K562 (cell line): ENCODE data around the gene PRIM1. TPM values are rescaled to one million over a fixed set of nuclear protein-coding genes. Genes with fewer than 3 reads are reported as not detected.

Experiments used
- ARID2 ChIP-seq: fragments of 450-650 bp; IDR thresholded peaks from 2 replicates; pipeline ENCODE4 v1.6.1; 2017; ENCODE audit warnings: antibody characterized with exemption, mild to moderate bottlenecking
- CBX5 ChIP-seq: IDR thresholded peaks from 2 replicates; pipeline ENCODE4 v1.6.1; 2014; ENCODE audit warnings: low read depth, borderline replicate concordance
- CREB5 ChIP-seq: fragments of 250-450 bp; sonication (Bioruptor Pico); IDR thresholded peaks from 2 replicates; pipeline ENCODE4 v1.5.0; 2020; ENCODE audit warnings: mild to moderate bottlenecking
- FOXJ3 ChIP-seq: sonication (generic); formaldehyde crosslinking; IDR thresholded peaks from 2 replicates; pipeline ENCODE4 v1.4.0; 2020; ENCODE audit warnings: mild to moderate bottlenecking, missing genetic modification reagents
- HMBOX1 ChIP-seq: sonication (generic); IDR thresholded peaks from 2 replicates; pipeline ENCODE4 v1.6.1; 2016
- LCOR ChIP-seq: sonication (generic); formaldehyde crosslinking; IDR thresholded peaks from 2 replicates; pipeline ENCODE4 v1.8.0; 2022; ENCODE audit warnings: mild to moderate bottlenecking, missing genetic modification reagents
- SRSF9 ChIP-seq: fragments of 200-400 bp; formaldehyde crosslinking; IDR thresholded peaks from 2 replicates; pipeline ENCODE4 v1.6.1; 2017; ENCODE audit warnings: low read depth, low read length, borderline replicate concordance
- ZFP91 ChIP-seq: sonication (generic); formaldehyde crosslinking; IDR thresholded peaks from 2 replicates; pipeline ENCODE4 v1.8.0; 2022; ENCODE audit warnings: mild to moderate bottlenecking, missing genetic modification reagents
- ZNF143 ChIP-seq: sonication (generic); formaldehyde crosslinking; IDR thresholded peaks from 2 replicates; pipeline ENCODE4 v1.9.0; 2022; ENCODE audit warnings: mild to moderate bottlenecking, missing genetic modification reagents
- ZNF347 ChIP-seq: fragments of 450-650 bp; formaldehyde crosslinking; IDR thresholded peaks from 2 replicates; pipeline ENCODE4 v1.4.0; 2020; ENCODE audit warnings: low read depth, mild to moderate bottlenecking, moderate library complexity
- ZNF79 ChIP-seq: fragments of 250-450 bp; sonication (Bioruptor Pico); IDR thresholded peaks from 2 replicates; pipeline ENCODE4 v1.4.0; 2020; ENCODE audit warnings: low read depth, mild to moderate bottlenecking, moderate library complexity
- polyA plus RNA-seq, 8 experiments: library from polyadenylated mRNA; depleted of rRNA in 4 of 8; stranded (reverse) in 5 of 8; unstranded in 3 of 8; fragments of >200 nt; fragmentation: Nextera tagmentation in 2 of 8; fragmentation: Illumina TruSeq in 1 of 8; extraction: Ambion mirVana in 2 of 8; extraction: Trizol in 1 of 8; gene quantifications; 2 replicates each; pipeline versions ENCODE4 v1.2.1 to v1.2.3, GENCODE V29; 2011 to 2014; ENCODE audit warnings: inconsistent platforms in 1 of 8, missing spikeins in 1 of 8
- total RNA-seq, 7 experiments: library from RNA; depleted of rRNA in 6 of 7; stranded (reverse); fragments of >200 nt in 6 of 7; fragmentation: Illumina TruSeq in 2 of 7; extraction: Trizol in 2 of 7; gene quantifications; 2 replicates each; pipeline versions ENCODE4 v1.2.1 to v1.2.3, GENCODE V29; 2011 to 2021; ENCODE audit warnings: low replicate concordance in 1 of 7
- TF ChIP-seq, protein P1 (sequence below): fragments of 150-350 bp; IDR thresholded peaks from 2 replicates; pipeline ENCODE4 v1.6.1; 2014; ENCODE audit warnings: low read depth, mild to moderate bottlenecking, low read length, borderline replicate concordance
- TF ChIP-seq, protein P2 (sequence below): fragments of 250-450 bp; sonication (Bioruptor Pico); IDR thresholded peaks from 2 replicates; pipeline ENCODE4 v1.4.0; 2020

PRIM1 gene
- total and polyA plus RNA-seq, 9 of the 15 experiments (the other 6 are each of a cell fraction or from before 2014, with no cell fraction given), result 67.2 to 179 (median 140) TPM

GRCh38 chr12:56751712-56752598, at the start of gene PRIM1 (continued):
- TF ChIP-seq HMBOX1, result no peak
- TF ChIP-seq, protein P1, sequence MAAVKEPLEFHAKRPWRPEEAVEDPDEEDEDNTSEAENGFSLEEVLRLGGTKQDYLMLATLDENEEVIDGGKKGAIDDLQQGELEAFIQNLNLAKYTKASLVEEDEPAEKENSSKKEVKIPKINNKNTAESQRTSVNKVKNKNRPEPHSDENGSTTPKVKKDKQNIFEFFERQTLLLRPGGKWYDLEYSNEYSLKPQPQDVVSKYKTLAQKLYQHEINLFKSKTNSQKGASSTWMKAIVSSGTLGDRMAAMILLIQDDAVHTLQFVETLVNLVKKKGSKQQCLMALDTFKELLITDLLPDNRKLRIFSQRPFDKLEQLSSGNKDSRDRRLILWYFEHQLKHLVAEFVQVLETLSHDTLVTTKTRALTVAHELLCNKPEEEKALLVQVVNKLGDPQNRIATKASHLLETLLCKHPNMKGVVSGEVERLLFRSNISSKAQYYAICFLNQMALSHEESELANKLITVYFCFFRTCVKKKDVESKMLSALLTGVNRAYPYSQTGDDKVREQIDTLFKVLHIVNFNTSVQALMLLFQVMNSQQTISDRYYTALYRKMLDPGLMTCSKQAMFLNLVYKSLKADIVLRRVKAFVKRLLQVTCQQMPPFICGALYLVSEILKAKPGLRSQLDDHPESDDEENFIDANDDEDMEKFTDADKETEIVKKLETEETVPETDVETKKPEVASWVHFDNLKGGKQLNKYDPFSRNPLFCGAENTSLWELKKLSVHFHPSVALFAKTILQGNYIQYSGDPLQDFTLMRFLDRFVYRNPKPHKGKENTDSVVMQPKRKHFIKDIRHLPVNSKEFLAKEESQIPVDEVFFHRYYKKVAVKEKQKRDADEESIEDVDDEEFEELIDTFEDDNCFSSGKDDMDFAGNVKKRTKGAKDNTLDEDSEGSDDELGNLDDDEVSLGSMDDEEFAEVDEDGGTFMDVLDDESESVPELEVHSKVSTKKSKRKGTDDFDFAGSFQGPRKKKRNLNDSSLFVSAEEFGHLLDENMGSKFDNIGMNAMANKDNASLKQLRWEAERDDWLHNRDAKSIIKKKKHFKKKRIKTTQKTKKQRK, result no peak
- TF ChIP-seq ZNF347 (CRISPR knock-in tag), result no peak
- no peak for TF ChIP-seq FOXJ3 (CRISPR knock-in tag)
- peak; percentile 91 for TF ChIP-seq ZNF143 (CRISPR knock-in tag)
- TF ChIP-seq ZFP91 (CRISPR knock-in tag), result no peak
- TF ChIP-seq, protein P2, sequence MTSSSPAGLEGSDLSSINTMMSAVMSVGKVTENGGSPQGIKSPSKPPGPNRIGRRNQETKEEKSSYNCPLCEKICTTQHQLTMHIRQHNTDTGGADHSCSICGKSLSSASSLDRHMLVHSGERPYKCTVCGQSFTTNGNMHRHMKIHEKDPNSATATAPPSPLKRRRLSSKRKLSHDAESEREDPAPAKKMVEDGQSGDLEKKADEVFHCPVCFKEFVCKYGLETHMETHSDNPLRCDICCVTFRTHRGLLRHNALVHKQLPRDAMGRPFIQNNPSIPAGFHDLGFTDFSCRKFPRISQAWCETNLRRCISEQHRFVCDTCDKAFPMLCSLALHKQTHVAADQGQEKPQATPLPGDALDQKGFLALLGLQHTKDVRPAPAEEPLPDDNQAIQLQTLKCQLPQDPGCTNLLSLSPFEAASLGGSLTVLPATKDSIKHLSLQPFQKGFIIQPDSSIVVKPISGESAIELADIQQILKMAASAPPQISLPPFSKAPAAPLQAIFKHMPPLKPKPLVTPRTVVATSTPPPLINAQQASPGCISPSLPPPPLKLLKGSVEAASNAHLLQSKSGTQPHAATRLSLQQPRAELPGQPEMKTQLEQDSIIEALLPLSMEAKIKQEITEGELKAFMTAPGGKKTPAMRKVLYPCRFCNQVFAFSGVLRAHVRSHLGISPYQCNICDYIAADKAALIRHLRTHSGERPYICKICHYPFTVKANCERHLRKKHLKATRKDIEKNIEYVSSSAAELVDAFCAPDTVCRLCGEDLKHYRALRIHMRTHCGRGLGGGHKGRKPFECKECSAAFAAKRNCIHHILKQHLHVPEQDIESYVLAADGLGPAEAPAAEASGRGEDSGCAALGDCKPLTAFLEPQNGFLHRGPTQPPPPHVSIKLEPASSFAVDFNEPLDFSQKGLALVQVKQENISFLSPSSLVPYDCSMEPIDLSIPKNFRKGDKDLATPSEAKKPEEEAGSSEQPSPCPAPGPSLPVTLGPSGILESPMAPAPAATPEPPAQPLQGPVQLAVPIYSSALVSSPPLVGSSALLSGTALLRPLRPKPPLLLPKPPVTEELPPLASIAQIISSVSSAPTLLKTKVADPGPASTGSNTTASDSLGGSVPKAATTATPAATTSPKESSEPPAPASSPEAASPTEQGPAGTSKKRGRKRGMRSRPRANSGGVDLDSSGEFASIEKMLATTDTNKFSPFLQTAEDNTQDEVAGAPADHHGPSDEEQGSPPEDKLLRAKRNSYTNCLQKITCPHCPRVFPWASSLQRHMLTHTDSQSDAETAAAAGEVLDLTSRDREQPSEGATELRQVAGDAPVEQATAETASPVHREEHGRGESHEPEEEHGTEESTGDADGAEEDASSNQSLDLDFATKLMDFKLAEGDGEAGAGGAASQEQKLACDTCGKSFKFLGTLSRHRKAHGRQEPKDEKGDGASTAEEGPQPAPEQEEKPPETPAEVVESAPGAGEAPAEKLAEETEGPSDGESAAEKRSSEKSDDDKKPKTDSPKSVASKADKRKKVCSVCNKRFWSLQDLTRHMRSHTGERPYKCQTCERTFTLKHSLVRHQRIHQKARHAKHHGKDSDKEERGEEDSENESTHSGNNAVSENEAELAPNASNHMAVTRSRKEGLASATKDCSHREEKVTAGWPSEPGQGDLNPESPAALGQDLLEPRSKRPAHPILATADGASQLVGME (CRISPR knock-in tag), result no peak
- no peak for TF ChIP-seq CREB5 (CRISPR knock-in tag)
- TF ChIP-seq CBX5, result no peak
- peak; percentile 91 for TF ChIP-seq LCOR (CRISPR knock-in tag)
- TF ChIP-seq ARID2, result no peak
- TF ChIP-seq ZNF79, result no peak
- TF ChIP-seq SRSF9, result no peak
